MM.1S (cell line): Measurements from ENCODE around the gene SIPA1L2.

Experiments used
- EZH2 ChIP-seq: fragments of 300-600 bp; sonication (generic); optimal IDR thresholded peaks from 2 replicates; pipeline ENCODE3; 2017; ENCODE audit warnings: low read depth, mild to moderate bottlenecking, antibody characterized with exemption, low read length, mixed read lengths
- EZH2phosphoT487 ChIP-seq: fragments of 300-600 bp; sonication (generic); IDR thresholded peaks from 2 replicates; pipeline ENCODE4 v1.6.1; 2018; ENCODE audit warnings: antibody characterized with exemption, low read length
- TF ChIP-seq, protein P1 (sequence below): fragments of 300-600 bp; sonication (generic); IDR thresholded peaks from 2 replicates; pipeline ENCODE4 v1.5.1; 2016; ENCODE audit warnings: antibody characterized with exemption, low read length, mixed read lengths

DNA sequence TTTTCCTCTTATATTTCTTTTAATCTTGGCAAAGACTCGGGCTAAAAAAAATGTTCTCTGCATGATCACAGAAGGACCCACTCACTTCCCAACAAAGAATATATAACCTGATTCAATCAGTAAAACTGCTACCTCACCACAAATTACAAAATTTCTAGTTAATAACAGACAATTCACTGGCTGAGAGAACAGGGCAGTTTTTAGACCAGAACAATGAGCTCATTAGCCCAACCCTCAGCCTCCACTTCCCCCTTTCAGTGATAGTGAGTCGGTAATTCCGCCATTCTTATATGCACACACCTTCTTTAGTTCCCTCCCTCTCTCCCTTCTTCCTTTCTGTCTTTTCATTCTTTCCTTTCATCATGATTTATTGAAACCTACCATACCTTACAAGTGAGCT is 8.9 kb downstream of the SIPA1L2 start:
- TF ChIP-seq, protein P1, sequence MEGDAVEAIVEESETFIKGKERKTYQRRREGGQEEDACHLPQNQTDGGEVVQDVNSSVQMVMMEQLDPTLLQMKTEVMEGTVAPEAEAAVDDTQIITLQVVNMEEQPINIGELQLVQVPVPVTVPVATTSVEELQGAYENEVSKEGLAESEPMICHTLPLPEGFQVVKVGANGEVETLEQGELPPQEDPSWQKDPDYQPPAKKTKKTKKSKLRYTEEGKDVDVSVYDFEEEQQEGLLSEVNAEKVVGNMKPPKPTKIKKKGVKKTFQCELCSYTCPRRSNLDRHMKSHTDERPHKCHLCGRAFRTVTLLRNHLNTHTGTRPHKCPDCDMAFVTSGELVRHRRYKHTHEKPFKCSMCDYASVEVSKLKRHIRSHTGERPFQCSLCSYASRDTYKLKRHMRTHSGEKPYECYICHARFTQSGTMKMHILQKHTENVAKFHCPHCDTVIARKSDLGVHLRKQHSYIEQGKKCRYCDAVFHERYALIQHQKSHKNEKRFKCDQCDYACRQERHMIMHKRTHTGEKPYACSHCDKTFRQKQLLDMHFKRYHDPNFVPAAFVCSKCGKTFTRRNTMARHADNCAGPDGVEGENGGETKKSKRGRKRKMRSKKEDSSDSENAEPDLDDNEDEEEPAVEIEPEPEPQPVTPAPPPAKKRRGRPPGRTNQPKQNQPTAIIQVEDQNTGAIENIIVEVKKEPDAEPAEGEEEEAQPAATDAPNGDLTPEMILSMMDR, result no peak
- TF ChIP-seq EZH2 (no peak), EZH2phosphoT487 (no peak)
